Stimulated activated CD8-positive, alpha-beta memory T cell treated with anti-CD3 and anti-CD28 coated beads, Interleukin-4, amount 100 ng/mL, for 48 hours (primary cell): Measurements from ENCODE around the gene REX1BD.
A peak's percentile ranks its signal among the peaks of the same experiment; 100 is the strongest.
"Not testable (repeated sequence)": the region's sequence is repeated elsewhere in the genome, so short reads cannot be mapped to it uniquely, and the experiment has no call there.

Source experiments
- DNase-seq: peaks from one replicate; pipeline ENCODE4 v3.0.0-alpha.2; 2020

The REX1BD gene

GRCh38 chr19:18580311-18580710 is 8.3 kb upstream of the REX1BD start:
- no peak for DNase-seq

DNA sequence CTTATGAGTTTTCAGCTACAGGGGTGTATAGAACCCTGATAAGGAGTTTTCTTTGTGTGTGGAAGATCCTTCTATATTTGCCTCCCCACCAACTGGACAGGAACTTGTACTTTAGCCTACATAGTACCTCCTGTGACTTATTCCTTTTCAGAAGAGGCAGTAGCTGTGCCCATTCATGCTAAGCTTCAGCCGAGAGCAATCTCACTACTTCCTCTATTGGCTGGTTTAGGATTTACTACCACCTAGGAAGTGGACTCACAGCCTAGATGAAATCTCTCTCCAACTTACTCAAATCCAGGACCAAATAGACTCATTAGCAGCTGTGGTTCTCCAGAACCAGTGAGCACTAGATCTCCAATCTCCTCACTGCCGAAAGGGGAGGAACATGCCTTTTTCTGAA is 2.3 kb upstream of the REX1BD start:
- DNase-seq = no peak

DNA sequence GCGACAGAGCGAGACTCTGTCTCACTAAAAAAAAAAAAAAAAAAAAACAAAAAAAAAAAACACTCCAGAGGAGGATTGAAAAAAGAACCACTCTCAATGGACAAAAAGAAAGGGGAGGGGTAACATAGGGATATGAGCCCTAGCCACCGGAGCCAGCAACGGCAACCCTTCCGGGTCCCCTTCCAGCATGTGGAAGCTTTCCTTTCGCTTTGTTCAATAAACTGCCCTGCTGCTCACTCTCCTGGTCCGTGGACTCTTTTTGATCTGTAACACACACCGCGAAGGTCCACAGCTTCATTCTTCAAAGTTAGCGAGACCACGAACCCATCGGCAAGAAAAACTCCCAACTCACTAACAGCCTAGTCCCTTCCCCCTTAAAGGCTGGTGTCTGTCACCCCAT is 1.0 kb upstream of the REX1BD start:
- DNase-seq = no peak

- no peak for DNase-seq
These were observed 512 bp upstream of the REX1BD start for GRCh38 chr19:18587962-18588610.

GRCh38 chr19:18589380-18590272 is 1.0 kb downstream of the REX1BD start:
- peak; percentile 75 for DNase-seq

- no peak for DNase-seq
These were observed 2.0 kb downstream of the REX1BD start for GRCh38 chr19:18590273-18591272.

- no peak for DNase-seq
These were observed 3.3 kb downstream of the REX1BD start for GRCh38 chr19:18591735-18592385.

- DNase-seq = not testable (repeated sequence)
These were observed 4.1 kb downstream of the REX1BD start for GRCh38 chr19:18592732-18593131.

DNA sequence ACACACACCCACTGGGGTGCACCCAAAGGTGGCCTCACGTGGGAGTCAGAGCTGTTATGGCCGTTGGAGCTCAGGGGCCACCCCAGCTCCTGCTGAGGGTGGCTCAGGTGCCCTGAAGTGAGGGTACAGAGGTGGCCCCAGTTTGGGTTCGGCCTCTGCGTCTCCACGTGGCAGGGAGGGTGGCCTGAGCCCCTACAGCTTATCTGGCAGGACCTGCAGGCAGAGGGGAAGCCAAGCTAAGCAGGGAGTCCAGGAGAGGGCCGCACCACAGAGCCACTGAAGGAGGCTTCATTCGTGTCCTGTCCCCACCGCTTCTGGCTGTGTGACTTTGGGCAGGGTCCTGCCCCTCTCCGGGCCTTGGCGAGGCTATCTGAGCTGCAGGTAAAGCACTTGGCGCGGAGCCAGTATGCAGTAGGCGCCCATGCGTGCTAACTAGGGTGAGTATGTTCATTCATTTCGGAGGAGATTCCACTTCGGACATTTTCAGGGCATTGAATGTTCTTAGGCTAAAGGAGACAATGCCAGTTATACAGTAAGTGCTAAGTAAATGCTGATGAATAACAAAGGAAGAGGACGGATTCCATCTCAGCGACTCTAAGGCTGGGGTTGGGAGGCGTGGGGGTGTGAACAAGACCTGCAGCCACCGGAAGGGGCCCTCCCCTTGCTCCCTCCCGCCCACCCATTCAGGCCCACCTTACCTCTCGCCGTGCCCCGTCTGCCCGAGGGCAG is 4.9 kb downstream of the REX1BD start:
- DNase-seq = no peak

- peak; percentile 86 for DNase-seq
These were observed 5.7 kb downstream of the REX1BD start for GRCh38 chr19:18594096-18594823.

DNA sequence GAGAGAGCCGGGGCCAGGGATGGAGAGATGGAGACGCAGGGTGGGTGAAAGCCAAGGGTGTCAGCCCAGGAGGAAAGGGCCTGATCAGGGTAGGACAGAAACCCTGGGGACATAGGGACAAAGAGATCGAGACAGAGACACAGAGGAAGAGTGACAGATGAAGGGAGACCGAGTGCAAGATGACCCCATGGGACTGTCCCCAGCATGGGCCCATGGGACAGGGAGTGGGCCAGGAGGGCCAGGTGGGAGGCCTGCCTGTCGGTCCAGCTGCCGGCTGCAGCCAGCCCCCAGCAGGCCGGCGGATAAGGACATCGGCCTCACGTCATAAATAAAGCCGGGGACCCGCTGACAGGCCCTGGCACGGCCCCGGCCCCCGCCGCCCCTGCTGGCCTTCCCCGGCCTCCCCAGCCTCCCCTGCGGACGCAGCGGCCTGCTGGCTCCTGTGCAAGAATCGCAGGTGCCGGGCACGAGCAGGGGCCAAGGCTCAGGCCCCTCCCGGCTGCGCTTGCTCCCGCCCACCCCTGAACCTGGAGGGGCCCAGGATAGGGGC is 6.3 kb downstream of the REX1BD start:
- DNase-seq = no peak

- no peak for DNase-seq
These were observed 6.9 kb downstream of the REX1BD start for GRCh38 chr19:18595475-18595874.

GRCh38 chr19:18596752-18597157 is 8.2 kb downstream of the REX1BD start:
- peak; percentile 61 for DNase-seq

DNA sequence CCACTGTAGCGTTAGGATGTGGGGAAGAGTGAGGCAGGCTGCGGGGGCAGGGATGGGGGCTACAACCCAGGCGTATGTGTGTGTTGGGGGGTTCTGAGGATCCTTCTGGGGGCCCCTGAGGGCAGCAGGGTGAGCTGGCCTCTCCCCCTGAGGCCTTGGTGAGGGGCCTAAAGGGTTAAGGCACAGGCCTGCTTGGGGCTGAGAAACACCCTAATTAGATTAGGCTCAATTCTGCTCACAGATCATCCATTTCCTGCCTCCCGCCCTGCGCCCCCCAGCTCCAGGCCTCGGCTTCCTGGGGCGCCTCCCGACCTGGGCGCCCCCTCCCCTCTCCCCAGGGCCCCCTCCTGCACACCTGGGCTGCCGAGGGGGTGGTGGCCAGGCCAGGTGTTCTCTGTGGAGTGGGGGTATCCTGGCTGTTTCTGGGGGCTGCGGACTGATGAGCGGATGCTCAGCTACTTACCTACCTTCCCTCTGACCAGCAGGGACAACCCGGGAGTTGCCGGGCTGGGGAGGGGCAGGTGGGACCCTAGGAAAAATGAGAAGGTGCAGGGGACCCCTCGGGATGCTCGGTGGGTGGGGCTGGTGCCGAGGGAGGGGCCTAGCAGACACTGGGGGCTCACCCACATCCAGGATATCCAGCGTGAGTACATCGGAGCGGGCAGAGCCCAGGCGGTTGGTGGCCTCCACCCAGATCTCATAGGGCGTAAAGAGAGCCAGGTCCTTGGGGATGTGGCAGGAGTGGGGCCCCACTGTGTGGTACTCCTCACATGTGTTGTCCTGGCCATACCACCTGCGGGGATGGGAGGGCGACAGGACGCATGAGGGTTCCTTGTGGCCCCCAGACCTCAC is 9.4 kb downstream of the REX1BD start:
- no peak for DNase-seq

GRCh38 chr19:18599485-18599884 is 10.9 kb downstream of the REX1BD start:
- DNase-seq = no peak

DNA sequence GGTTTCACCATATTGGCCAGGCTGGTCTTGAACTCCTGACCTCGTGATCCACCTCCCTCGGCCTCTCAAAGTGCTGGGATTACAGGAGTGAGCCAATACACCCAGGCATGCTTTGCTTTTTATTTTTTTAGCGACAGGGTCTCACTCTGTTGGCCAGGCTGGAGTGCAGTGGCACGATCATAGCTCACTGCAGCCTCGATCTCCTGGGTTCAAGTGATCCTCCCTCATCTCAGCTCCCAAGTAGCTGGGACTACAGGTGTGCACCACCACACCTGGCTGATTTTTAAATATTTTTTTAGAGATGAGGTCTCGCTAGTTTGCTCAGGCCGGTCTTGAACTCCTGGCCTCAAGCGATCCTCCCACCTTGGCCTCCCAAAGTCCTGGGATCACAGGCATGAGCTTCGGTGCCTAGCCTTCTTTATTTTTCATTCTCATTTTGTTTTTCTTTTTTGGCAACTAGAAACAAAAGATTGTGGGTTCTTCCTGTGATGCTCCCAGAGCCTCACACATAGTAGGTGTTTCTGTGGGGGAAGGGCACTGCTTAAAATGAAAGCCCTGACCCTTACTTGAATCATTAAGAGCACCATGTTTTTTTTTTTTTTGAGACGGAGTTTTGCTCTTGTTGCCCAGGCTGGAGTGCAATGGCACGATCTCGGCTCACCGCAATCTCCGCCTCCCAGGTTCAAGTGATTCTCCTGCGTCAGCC is 12.2 kb downstream of the REX1BD start:
- DNase-seq = not testable (repeated sequence)

- no peak for DNase-seq
These were observed 13.3 kb downstream of the REX1BD start for GRCh38 chr19:18601875-18602274.

- DNase-seq = no peak
These were observed 14.8 kb downstream of the REX1BD start for GRCh38 chr19:18603255-18603957.
